ENCODE data around the gene POLK.

GRCh38 chr5:75558981-75559632, 47.4 kb downstream of the POLK start:
- TF ChIP-seq POLR2A (IDR thresholded peaks at IDR 0.05) = no peak
- TF ChIP-seq CTCF (IDR thresholded peaks at IDR 0.05 in 4 of 5, conservative IDR thresholded peaks at IDR 0.05 in 1 of 5) = no peak

Data from gastrocnemius medialis (tissue), 4 donors.